Keratinocyte (primary cell): ENCODE results near the gene LYRM7. TPM values are rescaled to one million over a fixed set of nuclear protein-coding genes. Genes with fewer than 3 reads are reported as not detected.

Experiments
- DNase-seq: peaks from one replicate; pipeline ENCODE4 v3.0.0-alpha.2; 2011; ENCODE audit warnings: low read depth, missing footprints, low spot score
- FAIRE-seq: peaks from 2 replicates; lab custom pipeline; 2011; peaks lifted over from hg19 to GRCh38; lab: Jason Lieb, UNC
- H2AFZ ChIP-seq: 2 replicates; pipeline ENCODE4 v1.6.0; 2012; ENCODE audit warnings: low read length, control low read depth, inconsistent platforms; ENCODE audit not compliant: control insufficient read depth
- H3K27ac ChIP-seq: 2 replicates; pipeline ENCODE4 v1.5.1; 2011; ENCODE audit warnings: low read length; ENCODE audit not compliant: control insufficient read depth, insufficient read depth
- H3K27me3 ChIP-seq: 3 replicates; pipeline ENCODE4 v1.6.0; 2011; ENCODE audit warnings: low read length; ENCODE audit not compliant: control insufficient read depth, insufficient read depth; ENCODE audit errors: extremely low read depth
- H3K36me3 ChIP-seq, 2 experiments: 2 replicates in 1 of 2; 3 replicates in 1 of 2; pipeline ENCODE4 v1.5.1; 2011; ENCODE audit warnings: low read length in 2 of 2, mild to moderate bottlenecking in 1 of 2; ENCODE audit not compliant: control insufficient read depth in 2 of 2, insufficient read depth in 2 of 2; ENCODE audit errors: extremely low read depth in 1 of 2
- H3K4me1 ChIP-seq: 3 replicates; pipeline ENCODE4 v1.5.1; 2011; ENCODE audit warnings: low read length; ENCODE audit not compliant: control insufficient read depth, insufficient read depth; ENCODE audit errors: extremely low read depth
- H3K4me2 ChIP-seq: 3 replicates; pipeline ENCODE4 v1.6.0; 2011; ENCODE audit warnings: low read depth, low read length; ENCODE audit not compliant: control insufficient read depth, insufficient read depth; ENCODE audit errors: extremely low read depth
- H3K4me3 ChIP-seq, 3 experiments: fragments of 200-600 bp in 1 of 3; sonication (generic) in 1 of 3; 2 replicates in 2 of 3; 3 replicates in 1 of 3; pipeline ENCODE4 v1.5.1; 2011 to 2016; ENCODE audit warnings: low read length in 3 of 3, mild to moderate bottlenecking in 3 of 3, control low read depth in 2 of 3, inconsistent platforms in 1 of 3, low read depth in 1 of 3, mixed read lengths in 1 of 3, mixed run types in 1 of 3, moderate library complexity in 1 of 3; ENCODE audit not compliant: control insufficient read depth in 2 of 3, insufficient read depth in 2 of 3; ENCODE audit errors: extremely low read depth in 1 of 3
- H3K79me2 ChIP-seq: 2 replicates; pipeline ENCODE4 v1.6.0; 2012; ENCODE audit warnings: low read length; ENCODE audit not compliant: control insufficient read depth, insufficient read depth
- H3K9ac ChIP-seq: 3 replicates; pipeline ENCODE4 v1.6.0; 2011; ENCODE audit warnings: low read length; ENCODE audit not compliant: control insufficient read depth, insufficient read depth; ENCODE audit errors: extremely low read depth
- H3K9me1 ChIP-seq: 3 replicates; pipeline ENCODE4 v1.6.0; 2011; ENCODE audit warnings: low read length; ENCODE audit not compliant: control insufficient read depth, insufficient read depth; ENCODE audit errors: extremely low read depth
- H3K9me3 ChIP-seq: 2 replicates; pipeline ENCODE4 v1.5.1; 2012; ENCODE audit warnings: low read depth, low read length; ENCODE audit not compliant: control insufficient read depth
- H4K20me1 ChIP-seq: 3 replicates; pipeline ENCODE4 v1.6.0; 2011; ENCODE audit warnings: low read length; ENCODE audit not compliant: control insufficient read depth, insufficient read depth; ENCODE audit errors: extremely low read depth
- EZH2 ChIP-seq: IDR thresholded peaks from one replicate; pipeline ENCODE4 v1.6.1; 2012; ENCODE audit warnings: inconsistent platforms, mild to moderate bottlenecking, low read length, moderate library complexity
- dilution Hi-C: fragments of 300-500 bp; cut with MboI; formaldehyde crosslinking; loops from one replicate; pipeline ENCODE4 v1.7.0; 2020; ENCODE audit warnings: low sequenced_read_pairs; ENCODE audit not compliant: extremely low pct_ligation_motif_present
- polyA plus RNA-seq, 5 experiments: library from polyadenylated mRNA; depleted of rRNA in 3 of 5; stranded (reverse) in 3 of 5; stranded (forward) in 1 of 5; unstranded in 1 of 5; fragments of >200 nt; gene quantifications; 1 replicate in 1 of 5; 2 replicates in 3 of 5; 3 replicates in 1 of 5; pipeline versions ENCODE4 v1.2.1 to v1.2.3, GENCODE V29; 2011 to 2012; ENCODE audit warnings: missing spikeins in 2 of 5, low read depth in 1 of 5, low replicate concordance in 1 of 5
- TF ChIP-seq, protein P1 (sequence below), 3 experiments: IDR thresholded peaks in 1 of 3; conservative IDR thresholded peaks in 1 of 3; optimal IDR thresholded peaks in 1 of 3; 2 replicates in 2 of 3; 3 replicates in 1 of 3; pipeline versions ENCODE3 to v1.5.1; 2011; ENCODE audit warnings: low read length in 3 of 3, mild to moderate bottlenecking in 3 of 3, moderate library complexity in 2 of 3, control low read depth in 1 of 3, inconsistent platforms in 1 of 3; ENCODE audit not compliant: insufficient read depth in 2 of 3; ENCODE audit errors: extremely low read depth in 1 of 3

LYRM7 gene
- polyA plus RNA-seq, 1 donor (not counting 4 experiments of a cell fraction or from before 2014, with no cell fraction given): 5.5 TPM

DNA sequence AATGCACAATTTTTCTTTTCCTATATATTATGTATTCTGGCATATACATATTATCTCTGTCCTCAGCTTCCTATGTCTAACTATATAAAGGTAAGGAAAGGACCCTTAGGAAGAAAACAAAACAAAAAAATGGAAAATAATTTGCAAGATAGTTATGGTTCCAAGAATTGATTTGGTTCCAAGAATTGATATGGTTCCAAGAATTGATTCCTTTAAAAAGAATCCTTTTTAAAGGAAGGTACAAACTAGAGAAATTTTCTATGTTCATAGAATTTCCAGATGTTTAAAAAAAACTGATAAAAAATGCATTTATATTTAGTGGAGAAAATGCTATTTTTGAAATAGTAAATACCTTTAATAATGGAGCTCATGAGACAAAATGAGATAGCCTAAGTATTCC, 12.1 kb downstream of the LYRM7 start:
- Histone ChIP-seq H3K36me3 (peaks cover 0 to 2% of the 10 kb centered on the region in 2 experiments), H3K9ac (no peak overlapping the region), H3K9me1 (no peaks in the 10 kb centered on the region), H4K20me1 (no peaks in the 10 kb centered on the region), H2AFZ (no peak overlapping the region), H3K27me3 (no peaks in the 10 kb centered on the region), H3K79me2 (no peaks in the 10 kb centered on the region), H3K4me2 (no peak overlapping the region), H3K27ac (no peak overlapping the region), H3K9me3 (no peaks in the 10 kb centered on the region), H3K4me3 (no peak overlapping the region), H3K4me1 (no peaks in the 10 kb centered on the region)
- dilution Hi-C loops: no loop called here
- TF ChIP-seq, protein P1, sequence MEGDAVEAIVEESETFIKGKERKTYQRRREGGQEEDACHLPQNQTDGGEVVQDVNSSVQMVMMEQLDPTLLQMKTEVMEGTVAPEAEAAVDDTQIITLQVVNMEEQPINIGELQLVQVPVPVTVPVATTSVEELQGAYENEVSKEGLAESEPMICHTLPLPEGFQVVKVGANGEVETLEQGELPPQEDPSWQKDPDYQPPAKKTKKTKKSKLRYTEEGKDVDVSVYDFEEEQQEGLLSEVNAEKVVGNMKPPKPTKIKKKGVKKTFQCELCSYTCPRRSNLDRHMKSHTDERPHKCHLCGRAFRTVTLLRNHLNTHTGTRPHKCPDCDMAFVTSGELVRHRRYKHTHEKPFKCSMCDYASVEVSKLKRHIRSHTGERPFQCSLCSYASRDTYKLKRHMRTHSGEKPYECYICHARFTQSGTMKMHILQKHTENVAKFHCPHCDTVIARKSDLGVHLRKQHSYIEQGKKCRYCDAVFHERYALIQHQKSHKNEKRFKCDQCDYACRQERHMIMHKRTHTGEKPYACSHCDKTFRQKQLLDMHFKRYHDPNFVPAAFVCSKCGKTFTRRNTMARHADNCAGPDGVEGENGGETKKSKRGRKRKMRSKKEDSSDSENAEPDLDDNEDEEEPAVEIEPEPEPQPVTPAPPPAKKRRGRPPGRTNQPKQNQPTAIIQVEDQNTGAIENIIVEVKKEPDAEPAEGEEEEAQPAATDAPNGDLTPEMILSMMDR (optimal IDR thresholded peaks at IDR 0.05 in 1 of 3, IDR thresholded peaks at IDR 0.05 in 1 of 3, conservative IDR thresholded peaks at IDR 0.05 in 1 of 3; ENCODE audit: extremely low read depth in 1 of 3, insufficient read depth in 2 of 3, low read length in 3 of 3): no peak
- no peak for TF ChIP-seq EZH2
- FAIRE-seq: no peak
- no peak for DNase-seq

DNA sequence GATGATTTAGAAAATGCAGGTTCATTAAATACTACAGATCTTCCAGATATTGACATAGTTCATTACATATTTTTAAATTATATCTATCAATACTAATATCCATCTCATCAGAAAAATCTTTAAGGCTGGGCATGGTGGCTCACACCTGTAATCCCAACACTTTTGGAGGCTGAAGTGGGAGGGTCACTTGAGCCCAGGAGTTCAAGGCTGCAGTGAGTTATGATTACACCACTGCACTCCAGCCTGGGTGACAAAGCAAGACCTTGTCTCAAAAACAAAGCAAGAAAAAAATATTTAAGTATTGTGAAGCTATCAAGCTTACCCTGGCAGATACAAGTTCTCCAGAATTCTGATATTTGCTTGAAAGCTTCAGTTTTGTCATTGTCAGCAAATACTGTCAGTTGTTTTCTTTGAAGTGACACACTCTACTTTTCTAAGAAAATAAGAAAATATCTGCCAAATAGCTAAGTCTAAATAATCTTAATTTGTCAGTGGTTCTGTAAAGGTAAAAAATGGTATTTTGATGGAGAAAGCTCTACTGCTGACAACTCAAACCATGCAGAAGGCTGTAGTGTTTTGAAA, 14.9 kb downstream of the LYRM7 start:
- Histone ChIP-seq H3K4me2 (no peak overlapping the region), H3K4me3 (no peak overlapping the region), H3K27ac (no peak overlapping the region), H3K9me3 (no peaks in the 10 kb centered on the region), H3K79me2 (no peaks in the 10 kb centered on the region), H3K9me1 (no peaks in the 10 kb centered on the region), H2AFZ (no peak overlapping the region), H4K20me1 (no peaks in the 10 kb centered on the region), H3K9ac (no peak overlapping the region), H3K4me1 (no peaks in the 10 kb centered on the region), H3K27me3 (no peaks in the 10 kb centered on the region), H3K36me3 (peaks cover 0 to 2% of the 10 kb centered on the region in 2 experiments)
- DNase-seq: no peak
- no peak for TF ChIP-seq EZH2
- TF ChIP-seq, protein P1 (optimal IDR thresholded peaks at IDR 0.05 in 1 of 3, IDR thresholded peaks at IDR 0.05 in 1 of 3, conservative IDR thresholded peaks at IDR 0.05 in 1 of 3; ENCODE audit: extremely low read depth in 1 of 3, insufficient read depth in 2 of 3, low read length in 3 of 3): no peak
- FAIRE-seq: no peak
- dilution Hi-C loops: no loop called here
